IMR-90 (cell line): ENCODE results near the gene ADTRP. TPM values are rescaled to one million over a fixed set of nuclear protein-coding genes. Genes with fewer than 3 reads are reported as not detected.

ENCODE experiments used
- ATAC-seq: fragments of 200-7000 bp; cut with Tn5 transposase; 2 replicates; pipeline ENCODE4 v1.9.1; 2020; ENCODE audit warnings: low read depth, mild to moderate bottlenecking, moderate library complexity
- BruUV-seq: library from RNA; stranded (reverse); fragments of 400-500 nt; replicated peaks from 2 replicates; lab custom pipeline; 2021; lab: Mats Ljungman, UMichigan
- CTCF ChIA-PET: fragments of 300-600 bp; formaldehyde crosslinking; extraction: SDS; loops from one replicate; lab custom pipeline; 2021; ENCODE audit warnings: antibody characterized with exemption; lab: Yijun Ruan, JAX
- POLR2A ChIA-PET: fragments of 300-600 bp; sonication (Branson Sonifier 250); formaldehyde crosslinking; loops from one replicate; lab custom pipeline; 2022; ENCODE audit warnings: antibody characterized with exemption; ENCODE audit not compliant: unreplicated experiment; lab: Charles Lee
- DNase-seq: peaks from one replicate; pipeline ENCODE4 v3.0.0; 2013
- H2AFZ ChIP-seq: replicated peaks from 2 replicates; pipeline ENCODE3; 2013; ENCODE audit warnings: low read length, mild to moderate bottlenecking; ENCODE audit not compliant: poor library complexity
- H2AK5ac ChIP-seq: 2 replicates; pipeline ENCODE4 v1.6.1; 2013; ENCODE audit warnings: low read depth, low read length, inconsistent platforms
- H2AK9ac ChIP-seq: replicated peaks from 2 replicates; pipeline ENCODE3; 2013; ENCODE audit warnings: mild to moderate bottlenecking, low read depth, low read length, moderate library complexity; ENCODE audit not compliant: poor library complexity
- H2BK120ac ChIP-seq: 2 replicates; pipeline ENCODE4 v1.6.1; 2013; ENCODE audit warnings: low read depth, low read length, inconsistent platforms
- H2BK15ac ChIP-seq: 3 replicates; pipeline ENCODE4 v1.6.1; 2013; ENCODE audit warnings: low read depth, low read length, inconsistent platforms
- H2BK20ac ChIP-seq: 2 replicates; pipeline ENCODE4 v1.6.1; 2013; ENCODE audit warnings: low read depth, mild to moderate bottlenecking, inconsistent platforms, low read length, moderate library complexity
- H2BK5ac ChIP-seq: 2 replicates; pipeline ENCODE4 v1.6.1; 2013; ENCODE audit warnings: mild to moderate bottlenecking, low read depth, low read length, inconsistent platforms; ENCODE audit not compliant: poor library complexity, severe bottlenecking
- H3K14ac ChIP-seq: replicated peaks from 2 replicates; pipeline ENCODE4 v1.6.1; 2013; ENCODE audit warnings: low read depth, low read length, inconsistent platforms
- H3K18ac ChIP-seq: 2 replicates; pipeline ENCODE4 v1.6.1; 2013; ENCODE audit warnings: low read depth, low read length, control low read depth
- H3K23ac ChIP-seq: 2 replicates; pipeline ENCODE4 v1.6.1; 2013; ENCODE audit warnings: low read depth, low read length, inconsistent platforms
- H3K27ac ChIP-seq: 2 replicates; pipeline ENCODE4 v1.5.1; 2013; ENCODE audit warnings: mild to moderate bottlenecking, control low read depth, low read length; ENCODE audit not compliant: insufficient read depth
- H3K27me3 ChIP-seq: 2 replicates; pipeline ENCODE4 v1.6.1; 2013; ENCODE audit warnings: low read length; ENCODE audit not compliant: control insufficient read depth, insufficient read depth
- H3K36me3 ChIP-seq: 2 replicates; pipeline ENCODE4 v1.6.1; 2013; ENCODE audit warnings: low read length, mixed read lengths; ENCODE audit not compliant: control insufficient read depth, insufficient read depth
- H3K4ac ChIP-seq: 2 replicates; pipeline ENCODE4 v1.6.1; 2013; ENCODE audit warnings: low read depth, low read length, inconsistent platforms
- H3K4me1 ChIP-seq: 2 replicates; pipeline ENCODE4 v1.6.1; 2013; ENCODE audit warnings: low read length, mixed read lengths; ENCODE audit not compliant: control insufficient read depth, insufficient read depth
- H3K4me2 ChIP-seq: 2 replicates; pipeline ENCODE4 v1.6.1; 2013; ENCODE audit warnings: low read depth, mild to moderate bottlenecking, control low read depth, low read length, moderate library complexity
- H3K4me3 ChIP-seq: 2 replicates; pipeline ENCODE4 v1.5.1; 2013; ENCODE audit warnings: low read depth, mild to moderate bottlenecking, control low read depth, low read length, moderate library complexity; ENCODE audit not compliant: insufficient read depth
- H3K56ac ChIP-seq: 2 replicates; pipeline ENCODE4 v1.6.1; 2013; ENCODE audit warnings: low read length, inconsistent platforms; ENCODE audit not compliant: insufficient read depth; ENCODE audit errors: extremely low read depth
- H3K79me1 ChIP-seq, 2 experiments: 2 replicates each; pipeline ENCODE4 v1.6.1; 2013; ENCODE audit warnings: low read length in 2 of 2, inconsistent platforms in 1 of 2, low read depth in 1 of 2
- H3K9ac ChIP-seq: 2 replicates; pipeline ENCODE4 v1.6.1; 2013; ENCODE audit warnings: low read depth, low read length, control low read depth
- H3K9me1 ChIP-seq: 2 replicates; pipeline ENCODE4 v1.6.1; 2013; ENCODE audit warnings: low read length, inconsistent platforms; ENCODE audit not compliant: insufficient read depth
- H3K9me3 ChIP-seq: 2 replicates; pipeline ENCODE4 v1.6.1; 2013; ENCODE audit warnings: low read length; ENCODE audit not compliant: control insufficient read depth, insufficient read depth
- H4K20me1 ChIP-seq: 2 replicates; pipeline ENCODE4 v1.6.1; 2013; ENCODE audit warnings: low read length, inconsistent platforms; ENCODE audit not compliant: insufficient read depth
- H4K5ac ChIP-seq: 2 replicates; pipeline ENCODE4 v1.6.1; 2013; ENCODE audit warnings: mild to moderate bottlenecking, low read depth, low read length, control low read depth
- H4K8ac ChIP-seq, 2 experiments: 2 replicates each; pipeline ENCODE4 v1.6.1; 2013; ENCODE audit warnings: low read depth in 2 of 2, low read length in 2 of 2, control low read depth in 1 of 2, inconsistent platforms in 1 of 2
- H4K91ac ChIP-seq: 2 replicates; pipeline ENCODE4 v1.6.1; 2013; ENCODE audit warnings: low read depth, low read length, inconsistent platforms; ENCODE audit not compliant: insufficient read depth
- BHLHE40 ChIP-seq: fragments of 150-350 bp; IDR thresholded peaks from 2 replicates; pipeline ENCODE4 v1.6.1; 2016; ENCODE audit warnings: mild to moderate bottlenecking, low read depth, low read length
- CEBPB ChIP-seq: IDR thresholded peaks from 2 replicates; pipeline ENCODE4 v1.6.1; 2012; ENCODE audit warnings: low read depth, low read length, improper control_type of control experiment
- CHD1 ChIP-seq: IDR thresholded peaks from 2 replicates; pipeline ENCODE4 v1.6.1; 2012; ENCODE audit warnings: low read depth, low read length, improper control_type of control experiment
- FOS ChIP-seq: fragments of 150-350 bp; IDR thresholded peaks from 2 replicates; pipeline ENCODE4 v1.6.1; 2016; ENCODE audit warnings: low read depth, low read length
- MAFK ChIP-seq: IDR thresholded peaks from 2 replicates; pipeline ENCODE4 v1.6.1; 2012; ENCODE audit warnings: low read depth, low read length, improper control_type of control experiment
- MAZ ChIP-seq: IDR thresholded peaks from 2 replicates; pipeline ENCODE4 v1.6.1; 2012; ENCODE audit warnings: low read depth, mild to moderate bottlenecking, low read length, improper control_type of control experiment, moderate library complexity, borderline replicate concordance
- MXI1 ChIP-seq: IDR thresholded peaks from 2 replicates; pipeline ENCODE4 v1.6.1; 2012; ENCODE audit warnings: low read depth, mild to moderate bottlenecking, low read length, moderate library complexity, borderline replicate concordance
- NFE2L2 ChIP-seq: fragments of 150-350 bp; IDR thresholded peaks from 2 replicates; pipeline ENCODE4 v1.6.1; 2016; ENCODE audit warnings: low read depth, mild to moderate bottlenecking, low read length
- POLR2A ChIP-seq: IDR thresholded peaks from 2 replicates; pipeline ENCODE4 v1.6.1; 2012; ENCODE audit warnings: mild to moderate bottlenecking, low read depth, low read length
- RAD21 ChIP-seq: IDR thresholded peaks from 2 replicates; pipeline ENCODE4 v1.6.1; 2012; ENCODE audit warnings: low read length, improper control_type of control experiment
- RFX5 ChIP-seq: IDR thresholded peaks from 2 replicates; pipeline ENCODE4 v1.8.0; 2012; ENCODE audit warnings: low read depth, mild to moderate bottlenecking, low read length, moderate library complexity
- SMC3 ChIP-seq: fragments of 150-350 bp; IDR thresholded peaks from 2 replicates; pipeline ENCODE4 v1.6.1; 2016; ENCODE audit warnings: low read depth, mild to moderate bottlenecking, antibody characterized with exemption, low read length, moderate library complexity
- WGBS, 2 experiments: methylation state at CpG; one replicate each; pipeline versions ENCODE4 v1.1.5 to v1.1.7; 2013; ENCODE audit warnings: missing lambda C conversion rate in 2 of 2; ENCODE audit not compliant: insufficient read length in 1 of 2; ENCODE audit errors: extremely low coverage in 2 of 2; 5-methylcytosine and 5-hydroxymethylcytosine counted together
- dilution Hi-C: fragments of 300-500 bp; cut with HindIII; formaldehyde crosslinking; loops from one replicate; pipeline ENCODE4 v1.14.3; 2018; ENCODE audit warnings: low sequenced_read_pairs; ENCODE audit not compliant: unreplicated experiment
- in situ Hi-C: fragments of 300-500 bp; cut with MboI; formaldehyde crosslinking; loops from 3 replicates; pipeline ENCODE4 v1.14.3; 2019; ENCODE audit warnings: low sequenced_read_pairs, inconsistent platforms, mixed read lengths
- intact Hi-C: fragments of 100-400 bp; cut with micrococcal nuclease; formaldehyde crosslinking; loops from 2 replicates; pipeline ENCODE4 v1.10.0; 2022
- polyA plus RNA-seq, 3 experiments: library from polyadenylated mRNA; depleted of rRNA; stranded (reverse); fragments of >200 nt; gene quantifications; 2 replicates each; pipeline ENCODE4 v1.2.3, GENCODE V29; 2012; ENCODE audit warnings: low replicate concordance in 1 of 3
- total RNA-seq: library from RNA; depleted of rRNA; stranded (reverse); fragments of >200 nt; gene quantifications from 2 replicates; pipeline ENCODE4 v1.2.3, GENCODE V29; 2012
- TF ChIP-seq, protein P1 (sequence below): fragments of 150-350 bp; IDR thresholded peaks from 2 replicates; pipeline ENCODE4 v1.6.1; 2016; ENCODE audit warnings: low read depth, mild to moderate bottlenecking, low read length, moderate library complexity, borderline replicate concordance
- TF ChIP-seq, protein P2 (sequence below): conservative IDR thresholded peaks from 2 replicates; pipeline ENCODE4 v1.5.1; 2012; ENCODE audit warnings: mild to moderate bottlenecking, low read depth, low read length, improper control_type of control experiment
- TF ChIP-seq, protein P3 (sequence below): fragments of 150-350 bp; IDR thresholded peaks from 2 replicates; pipeline ENCODE4 v1.6.1; 2017; ENCODE audit warnings: mild to moderate bottlenecking, antibody characterized with exemption, low read length, low read depth

The ADTRP gene
- total and polyA plus RNA-seq, 2 of the 4 experiments (the other 2 are of a cell fraction), result 0.50 to 0.72 TPM

DNA sequence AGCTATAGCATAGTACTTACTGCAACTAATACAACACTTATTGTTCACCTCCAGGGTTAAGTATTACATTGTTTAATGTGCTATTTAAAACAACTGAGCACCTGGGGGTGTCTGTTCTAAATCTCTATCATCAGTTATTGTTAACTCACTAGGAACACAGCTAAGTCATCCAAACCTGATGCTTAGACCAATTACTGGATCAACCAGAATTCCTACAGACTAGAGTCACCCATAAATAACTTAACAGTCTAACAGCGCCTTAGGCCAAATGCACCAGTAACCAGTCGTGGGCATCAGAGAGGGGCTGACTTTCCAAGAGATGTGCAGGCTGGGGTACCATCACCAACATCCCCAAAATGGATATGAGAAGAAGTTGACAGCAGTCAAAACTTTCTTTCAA lies 110.7 kb downstream of the ADTRP start:
- CTCF ChIA-PET, result interaction anchor here (0.6 to 0.7 kb wide), 2 partner anchors 32 to 724 kb away, joined by 3 to 4 read pairs; no protein-coding TSS in a partner anchor
- no CpG with 5 or more reads among the region's 2 CpGs for WGBS, 2 experiments
- no peak overlapping the region for H3K4me2 ChIP-seq
- H2AK9ac ChIP-seq, result no peak overlapping the region
- intact Hi-C loops (no loop called here), in situ Hi-C loops (no loop called here), dilution Hi-C loops (no loop called here)
- H4K8ac ChIP-seq, result no peak overlapping the region
- H2AFZ ChIP-seq, result no peak overlapping the region
- no peaks in the 10 kb centered on the region for H3K9me3 ChIP-seq
- no peak overlapping the region for H4K5ac ChIP-seq
- H3K4me3 ChIP-seq, result no peak overlapping the region
- BruUV-seq, result no TSS peak
- no peak overlapping the region for H3K18ac ChIP-seq
- no peaks in the 10 kb centered on the region for H3K9me1 ChIP-seq
- H3K4me1 ChIP-seq, result no peaks in the 10 kb centered on the region; the same call in 1 of the 2 replicates
- no peak overlapping the region for H4K91ac ChIP-seq
- no peak overlapping the region for H2BK120ac ChIP-seq
- H3K14ac ChIP-seq, result no peak overlapping the region
- no peaks in the 10 kb centered on the region for H3K27me3 ChIP-seq
- POLR2A ChIA-PET, result interaction anchor here (0.6 kb wide), 1 partner anchor 193 kb away, joined by 5 read pairs; no protein-coding TSS in a partner anchor
- no peaks in the 10 kb centered on the region for H3K36me3 ChIP-seq
- H3K23ac ChIP-seq, result no peak overlapping the region
- no peak overlapping the region for H2BK5ac ChIP-seq
- no peak for TF ChIP-seq BHLHE40
- no peak for TF ChIP-seq POLR2A
- TF ChIP-seq FOS, result no peak
- TF ChIP-seq SMC3, result no peak
- TF ChIP-seq, protein P1, sequence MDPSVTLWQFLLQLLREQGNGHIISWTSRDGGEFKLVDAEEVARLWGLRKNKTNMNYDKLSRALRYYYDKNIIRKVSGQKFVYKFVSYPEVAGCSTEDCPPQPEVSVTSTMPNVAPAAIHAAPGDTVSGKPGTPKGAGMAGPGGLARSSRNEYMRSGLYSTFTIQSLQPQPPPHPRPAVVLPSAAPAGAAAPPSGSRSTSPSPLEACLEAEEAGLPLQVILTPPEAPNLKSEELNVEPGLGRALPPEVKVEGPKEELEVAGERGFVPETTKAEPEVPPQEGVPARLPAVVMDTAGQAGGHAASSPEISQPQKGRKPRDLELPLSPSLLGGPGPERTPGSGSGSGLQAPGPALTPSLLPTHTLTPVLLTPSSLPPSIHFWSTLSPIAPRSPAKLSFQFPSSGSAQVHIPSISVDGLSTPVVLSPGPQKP, result no peak
- no peak for TF ChIP-seq MXI1
- TF ChIP-seq, protein P2, sequence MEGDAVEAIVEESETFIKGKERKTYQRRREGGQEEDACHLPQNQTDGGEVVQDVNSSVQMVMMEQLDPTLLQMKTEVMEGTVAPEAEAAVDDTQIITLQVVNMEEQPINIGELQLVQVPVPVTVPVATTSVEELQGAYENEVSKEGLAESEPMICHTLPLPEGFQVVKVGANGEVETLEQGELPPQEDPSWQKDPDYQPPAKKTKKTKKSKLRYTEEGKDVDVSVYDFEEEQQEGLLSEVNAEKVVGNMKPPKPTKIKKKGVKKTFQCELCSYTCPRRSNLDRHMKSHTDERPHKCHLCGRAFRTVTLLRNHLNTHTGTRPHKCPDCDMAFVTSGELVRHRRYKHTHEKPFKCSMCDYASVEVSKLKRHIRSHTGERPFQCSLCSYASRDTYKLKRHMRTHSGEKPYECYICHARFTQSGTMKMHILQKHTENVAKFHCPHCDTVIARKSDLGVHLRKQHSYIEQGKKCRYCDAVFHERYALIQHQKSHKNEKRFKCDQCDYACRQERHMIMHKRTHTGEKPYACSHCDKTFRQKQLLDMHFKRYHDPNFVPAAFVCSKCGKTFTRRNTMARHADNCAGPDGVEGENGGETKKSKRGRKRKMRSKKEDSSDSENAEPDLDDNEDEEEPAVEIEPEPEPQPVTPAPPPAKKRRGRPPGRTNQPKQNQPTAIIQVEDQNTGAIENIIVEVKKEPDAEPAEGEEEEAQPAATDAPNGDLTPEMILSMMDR, result no peak
- TF ChIP-seq CEBPB, result no peak
- no peak for TF ChIP-seq NFE2L2
- TF ChIP-seq RFX5, result no peak
- TF ChIP-seq, protein P3, sequence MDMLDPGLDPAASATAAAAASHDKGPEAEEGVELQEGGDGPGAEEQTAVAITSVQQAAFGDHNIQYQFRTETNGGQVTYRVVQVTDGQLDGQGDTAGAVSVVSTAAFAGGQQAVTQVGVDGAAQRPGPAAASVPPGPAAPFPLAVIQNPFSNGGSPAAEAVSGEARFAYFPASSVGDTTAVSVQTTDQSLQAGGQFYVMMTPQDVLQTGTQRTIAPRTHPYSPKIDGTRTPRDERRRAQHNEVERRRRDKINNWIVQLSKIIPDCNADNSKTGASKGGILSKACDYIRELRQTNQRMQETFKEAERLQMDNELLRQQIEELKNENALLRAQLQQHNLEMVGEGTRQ, result no peak
- no peak for TF ChIP-seq RAD21
- TF ChIP-seq MAFK, result no peak
- TF ChIP-seq MAZ, result no peak
- no peak for TF ChIP-seq CHD1
- no peak overlapping the region for H3K4ac ChIP-seq
- no peak overlapping the region for H2BK20ac ChIP-seq
- no peak overlapping the region for H3K27ac ChIP-seq
- H3K56ac ChIP-seq, result no peak overlapping the region
- DNase-seq, result no peak
- no peak overlapping the region for H2AK5ac ChIP-seq
- ATAC-seq, result no peak; the same call in 1 of the 2 replicates
- no peaks in the 10 kb centered on the region for H4K20me1 ChIP-seq
- no peaks in the 10 kb centered on the region for H3K79me1 ChIP-seq
- no peak overlapping the region for H2BK15ac ChIP-seq
- H3K9ac ChIP-seq, result no peak overlapping the region
